GM23338 (cell line): ENCODE measurements around the gene CDH9. TPM values are rescaled to one million over a fixed set of nuclear protein-coding genes. Genes with fewer than 3 reads are reported as not detected.

ENCODE experiments used
- ATAC-seq: fragments of 200-7000 bp; cut with Tn5 transposase; 3 replicates; pipeline ENCODE4 v1.9.1; 2020
- DNase-seq: peaks from one replicate; pipeline ENCODE4 v3.0.0-alpha.2; 2015; ENCODE audit warnings: low spot score
- H2AFZ ChIP-seq: fragments of 200-600 bp; sonication (generic); 2 replicates; pipeline ENCODE4 v1.8.0; 2016; ENCODE audit warnings: antibody characterized with exemption, mild to moderate bottlenecking, moderate library complexity
- H3F3A ChIP-seq: fragments of 200-600 bp; sonication (generic); replicated peaks from 2 replicates; pipeline ENCODE4 v1.8.0; 2017; ENCODE audit warnings: antibody characterized with exemption, mixed run types, low read depth
- H3K27ac ChIP-seq: fragments of 200-600 bp; sonication (generic); 2 replicates; pipeline ENCODE4 v1.6.1; 2016; ENCODE audit warnings: low read depth
- H3K27me3 ChIP-seq: fragments of 200-600 bp; sonication (generic); 2 replicates; pipeline ENCODE4 v1.8.0; 2016; ENCODE audit warnings: mild to moderate bottlenecking, mixed run types, moderate library complexity; ENCODE audit not compliant: insufficient read depth
- H3K36me3 ChIP-seq: fragments of 200-600 bp; sonication (generic); 2 replicates; pipeline ENCODE4 v1.8.0; 2016; ENCODE audit warnings: mild to moderate bottlenecking; ENCODE audit not compliant: insufficient read depth
- H3K4me1 ChIP-seq: fragments of 200-600 bp; sonication (generic); 2 replicates; pipeline ENCODE4 v1.8.0; 2016; ENCODE audit warnings: mild to moderate bottlenecking, moderate library complexity; ENCODE audit not compliant: insufficient read depth
- H3K4me2 ChIP-seq: fragments of 200-600 bp; sonication (generic); 2 replicates; pipeline ENCODE4 v1.7.1; 2017; ENCODE audit warnings: mixed run types
- H3K4me3 ChIP-seq: fragments of 200-600 bp; sonication (generic); 2 replicates; pipeline ENCODE4 v1.6.1; 2016; ENCODE audit warnings: mixed run types
- H3K79me2 ChIP-seq: fragments of 200-600 bp; sonication (generic); replicated peaks from 2 replicates; pipeline ENCODE4 v1.8.0; 2017; ENCODE audit warnings: mild to moderate bottlenecking; ENCODE audit not compliant: insufficient read depth
- H3K9me2 ChIP-seq: fragments of 200-600 bp; sonication (generic); 2 replicates; pipeline ENCODE4 v1.8.0; 2017; ENCODE audit not compliant: insufficient read depth
- H4K20me1 ChIP-seq: fragments of 200-600 bp; sonication (generic); replicated peaks from 2 replicates; pipeline ENCODE4 v1.8.0; 2017; ENCODE audit warnings: mild to moderate bottlenecking; ENCODE audit not compliant: insufficient read depth
- H3K27ac Mint-ChIP-seq: 2 replicates; pipeline ENCODE4 v1.8.0; 2020; ENCODE audit warnings: inconsistent platforms, mild to moderate bottlenecking, moderate library complexity, mixed read lengths
- H3K27me3 Mint-ChIP-seq: 3 replicates; pipeline ENCODE4 v1.8.0; 2022; ENCODE audit warnings: low read depth, mild to moderate bottlenecking, moderate library complexity, mixed read lengths, inconsistent platforms; ENCODE audit not compliant: insufficient read depth, poor library complexity
- H3K36me3 Mint-ChIP-seq: 3 replicates; pipeline ENCODE4 v1.8.0; 2021; ENCODE audit warnings: low read depth, mild to moderate bottlenecking, inconsistent platforms, moderate library complexity, mixed read lengths
- H3K4me1 Mint-ChIP-seq: 3 replicates; pipeline ENCODE4 v1.8.0; 2020; ENCODE audit warnings: mild to moderate bottlenecking, inconsistent platforms, mixed read lengths
- H3K4me3 Mint-ChIP-seq: 3 replicates; pipeline ENCODE4 v1.8.0; 2021; ENCODE audit warnings: moderate library complexity, mild to moderate bottlenecking, inconsistent platforms, mixed read lengths
- H3K9me3 Mint-ChIP-seq: 3 replicates; pipeline ENCODE4 v1.8.0; 2020; ENCODE audit warnings: moderate library complexity, mild to moderate bottlenecking, inconsistent platforms, mixed read lengths
- CREB1 ChIP-seq: fragments of 250-450 bp; sonication (Bioruptor Pico); IDR thresholded peaks from 2 replicates; pipeline ENCODE4 v1.5.0; 2020; ENCODE audit warnings: low read depth, mild to moderate bottlenecking, moderate library complexity
- CTCF ChIP-seq, 2 experiments: fragments of 200-600 bp in 1 of 2; sonication (generic) in 1 of 2; conservative IDR thresholded peaks; 2 replicates each; pipeline versions ENCODE4 v1.5.1 to v1.6.1; 2016 to 2017; ENCODE audit warnings: antibody characterized with exemption in 2 of 2, low read depth in 2 of 2, mild to moderate bottlenecking in 2 of 2, moderate library complexity in 1 of 2
- ETS1 ChIP-seq: IDR thresholded peaks from 2 replicates; pipeline ENCODE4 v1.6.1; 2016; ENCODE audit warnings: antibody characterized with exemption
- EZH2 ChIP-seq: fragments of 200-600 bp; sonication (generic); IDR thresholded peaks from one replicate; pipeline ENCODE4 v1.8.0; 2017; ENCODE audit warnings: antibody characterized with exemption, mild to moderate bottlenecking, low read depth; ENCODE audit not compliant: unreplicated experiment
- JUNB ChIP-seq: IDR thresholded peaks from one replicate; pipeline ENCODE4 v1.6.1; 2016; ENCODE audit warnings: antibody characterized with exemption; ENCODE audit not compliant: unreplicated experiment
- NANOG ChIP-seq: IDR thresholded peaks from 2 replicates; pipeline ENCODE4 v1.6.1; 2016; ENCODE audit warnings: antibody characterized with exemption, borderline replicate concordance
- POLR2AphosphoS5 ChIP-seq: IDR thresholded peaks from 2 replicates; pipeline ENCODE4 v1.6.1; 2016; ENCODE audit warnings: antibody characterized with exemption, low read depth
- REST ChIP-seq: IDR thresholded peaks from one replicate; pipeline ENCODE4 v1.6.1; 2018; ENCODE audit warnings: antibody characterized with exemption; ENCODE audit not compliant: unreplicated experiment
- STAT1 ChIP-seq: IDR thresholded peaks from one replicate; pipeline ENCODE4 v1.6.1; 2016; ENCODE audit warnings: antibody characterized with exemption; ENCODE audit not compliant: unreplicated experiment
- ZNF331 ChIP-seq: fragments of 250-450 bp; sonication (Bioruptor Pico); IDR thresholded peaks from 2 replicates; pipeline ENCODE4 v1.5.0; 2020; ENCODE audit warnings: low read depth, mild to moderate bottlenecking, moderate library complexity
- polyA plus RNA-seq: library from polyadenylated mRNA; unstranded; fragments of >200 nt; fragmentation: Nextera tagmentation; extraction: Ambion mirVana; gene quantifications from 2 replicates; pipeline ENCODE4 v1.2.1, GENCODE V29; 2016
- total RNA-seq: library from RNA; depleted of rRNA; stranded (reverse); fragments of >200 nt; shearing (Covaris generic); gene quantifications from 2 replicates; pipeline ENCODE4 v1.2.3, GENCODE V29; 2014

CDH9 gene
- total and polyA plus RNA-seq, 2 experiments from 2014 or later: 0.26 to 0.31 TPM

GRCh38 chr5:27062451-27062850 lies 24.1 kb upstream of the CDH9 start:
- Mint-ChIP-seq H3K36me3 (no peaks in the 10 kb centered on the region), H3K4me3 (no peak overlapping the region), H3K27ac (no peak overlapping the region), H3K4me1 (no peaks in the 10 kb centered on the region), H3K9me3 (no peaks in the 10 kb centered on the region), H3K27me3 (no peaks in the 10 kb centered on the region)
- DNase-seq (no peak), ATAC-seq (no peak)
- Histone ChIP-seq H3K27ac (no peak overlapping the region), H3K79me2 (no peaks in the 10 kb centered on the region), H3K4me1 (no peaks in the 10 kb centered on the region; the same call in 1 of the 2 replicates), H3K4me2 (no peak overlapping the region), H4K20me1 (no peaks in the 10 kb centered on the region), H3F3A (no peaks in the 10 kb centered on the region), H3K27me3 (no peaks in the 10 kb centered on the region), H3K36me3 (no peaks in the 10 kb centered on the region), H2AFZ (no peak overlapping the region), H3K4me3 (no peak overlapping the region), H3K9me2 (no peaks in the 10 kb centered on the region; the same call in 1 of the 2 replicates)
- TF ChIP-seq REST: no peak
- TF ChIP-seq CTCF (conservative IDR thresholded peaks at IDR 0.05; ENCODE audit: low read depth in 2 of 2): no peak
- no peak for TF ChIP-seq CREB1 (CRISPR knock-in tag)
- no peak for TF ChIP-seq STAT1
- no peak for TF ChIP-seq NANOG

- H3F3A ChIP-seq: no peaks in the 10 kb centered on the region
- no peak overlapping the region for H3K4me2 ChIP-seq
- no peaks in the 10 kb centered on the region for H3K27me3 ChIP-seq
- DNase-seq (peak; percentile 11), ATAC-seq (peak; percentile 82)
- no peak overlapping the region for H2AFZ ChIP-seq
- H3K36me3 Mint-ChIP-seq: no peaks in the 10 kb centered on the region
- H3K27me3 Mint-ChIP-seq: no peaks in the 10 kb centered on the region
- H3K36me3 ChIP-seq: no peaks in the 10 kb centered on the region
- no peaks in the 10 kb centered on the region for H3K79me2 ChIP-seq
- no peak overlapping the region for H3K4me3 Mint-ChIP-seq
- no peaks in the 10 kb centered on the region for H3K9me2 ChIP-seq
- no peak overlapping the region for H3K27ac Mint-ChIP-seq
- no peaks in the 10 kb centered on the region for H3K4me1 ChIP-seq
- no peak overlapping the region for H3K27ac ChIP-seq
- H3K4me3 ChIP-seq: no peak overlapping the region
- no peaks in the 10 kb centered on the region for H3K9me3 Mint-ChIP-seq
- peaks cover 11% of the 10 kb centered on the region; the same call in 2 of the 3 replicates for H3K4me1 Mint-ChIP-seq
- no peaks in the 10 kb centered on the region for H4K20me1 ChIP-seq
- no peak for TF ChIP-seq ETS1
- TF ChIP-seq NANOG: no peak
- TF ChIP-seq ZNF331 (CRISPR knock-in tag): no peak
- no peak for TF ChIP-seq POLR2AphosphoS5
- TF ChIP-seq CREB1 (CRISPR knock-in tag): no peak
- no peak for TF ChIP-seq CTCF (conservative IDR thresholded peaks at IDR 0.05; ENCODE audit: low read depth in 2 of 2)
- no peak for TF ChIP-seq JUNB
- no peak for TF ChIP-seq EZH2
These were observed 10.1 kb upstream of the CDH9 start for GRCh38 chr5:27048510-27048909.
